Neutrophil (primary cell): ENCODE measurements around the gene CES4A.

Experiments
- H3K27ac ChIP-seq: fragments of 200-600 bp; sonication (generic); 2 replicates; pipeline ENCODE4 v1.5.1; 2016; ENCODE audit warnings: mild to moderate bottlenecking, moderate library complexity
- H3K27me3 ChIP-seq: fragments of 200-600 bp; sonication (generic); 2 replicates; pipeline ENCODE4 v1.6.0; 2016; ENCODE audit warnings: mild to moderate bottlenecking
- H3K36me3 ChIP-seq: fragments of 200-600 bp; sonication (generic); 2 replicates; pipeline ENCODE4 v1.5.1; 2017
- H3K4me1 ChIP-seq, 2 experiments: fragments of 200-600 bp in 1 of 2; sonication (generic) in 1 of 2; 1 replicate in 1 of 2; 2 replicates in 1 of 2; pipeline versions ENCODE4 v1.5.1 to v1.6.1; 2013 to 2016; ENCODE audit warnings: low read depth in 1 of 2, low read length in 1 of 2, mild to moderate bottlenecking in 1 of 2, moderate library complexity in 1 of 2; ENCODE audit not compliant: control insufficient read depth in 1 of 2, insufficient read depth in 1 of 2
- H3K4me3 ChIP-seq, 2 experiments: fragments of 200-600 bp in 1 of 2; sonication (generic) in 1 of 2; 1 replicate in 1 of 2; 2 replicates in 1 of 2; pipeline ENCODE4 v1.5.1; 2013 to 2016; ENCODE audit warnings: low read depth in 1 of 2, low read length in 1 of 2, mild to moderate bottlenecking in 1 of 2, moderate library complexity in 1 of 2
- H3K9me3 ChIP-seq: fragments of 200-600 bp; sonication (generic); 2 replicates; pipeline ENCODE4 v1.5.1; 2016
- CTCF ChIP-seq: fragments of 200-600 bp; sonication (generic); IDR thresholded peaks from 2 replicates; pipeline ENCODE4 v1.5.1; 2016; ENCODE audit warnings: antibody characterized with exemption

Gene CES4A

GRCh38 chr16:67022531-67023214 is 34.3 kb downstream of the CES4A start:
- no peak for TF ChIP-seq CTCF
- Histone ChIP-seq H3K4me3 (no peak overlapping the region), H3K36me3 (no peaks in the 10 kb centered on the region), H3K4me1 (no peaks in the 10 kb centered on the region), H3K9me3 (no peaks in the 10 kb centered on the region), H3K27me3 (no peaks in the 10 kb centered on the region), H3K27ac (no peak overlapping the region)

DNA sequence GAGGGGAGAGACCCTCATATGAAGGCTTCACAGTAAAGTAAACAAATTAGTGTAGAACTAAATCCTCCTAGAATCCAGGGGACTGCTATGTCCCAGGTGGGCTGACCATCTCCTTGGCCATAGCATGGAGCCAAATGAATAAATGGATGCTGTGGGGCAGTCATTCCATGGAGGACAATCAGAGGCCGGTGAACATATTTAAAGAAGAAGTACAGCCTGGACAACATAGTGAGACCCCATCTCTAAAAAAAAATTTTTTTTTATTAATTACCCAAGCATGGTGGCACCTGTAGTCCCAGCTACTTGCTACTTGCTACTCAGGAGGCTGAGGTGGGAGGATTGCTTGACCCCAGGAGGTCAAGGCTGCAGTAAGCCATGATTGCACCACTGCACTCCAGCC is 35.3 kb downstream of the CES4A start:
- Histone ChIP-seq H3K9me3 (no peaks in the 10 kb centered on the region), H3K4me3 (no peak overlapping the region), H3K27me3 (no peaks in the 10 kb centered on the region), H3K4me1 (peaks cover 6 to 7% of the 10 kb centered on the region in 2 experiments), H3K36me3 (no peaks in the 10 kb centered on the region), H3K27ac (no peak overlapping the region)
- no peak for TF ChIP-seq CTCF

- no peak overlapping the region for H3K27ac ChIP-seq
- no peak overlapping the region for H3K4me3 ChIP-seq
- no peak for TF ChIP-seq CTCF
- peaks cover 7% of the 10 kb centered on the region in 2 experiments for H3K4me1 ChIP-seq
- H3K36me3 ChIP-seq: no peaks in the 10 kb centered on the region
- H3K9me3 ChIP-seq: no peaks in the 10 kb centered on the region
- no peaks in the 10 kb centered on the region for H3K27me3 ChIP-seq
Observed at GRCh38 chr16:67024384-67025209, 36.2 kb downstream of the CES4A start.

GRCh38 chr16:67025210-67025550 is 36.8 kb downstream of the CES4A start:
- no peak for TF ChIP-seq CTCF
- Histone ChIP-seq H3K36me3 (no peaks in the 10 kb centered on the region), H3K4me1 (peaks cover 11% of the 10 kb centered on the region in 2 experiments), H3K27ac (no peak overlapping the region), H3K9me3 (no peaks in the 10 kb centered on the region), H3K4me3 (no peak overlapping the region), H3K27me3 (no peaks in the 10 kb centered on the region)

DNA sequence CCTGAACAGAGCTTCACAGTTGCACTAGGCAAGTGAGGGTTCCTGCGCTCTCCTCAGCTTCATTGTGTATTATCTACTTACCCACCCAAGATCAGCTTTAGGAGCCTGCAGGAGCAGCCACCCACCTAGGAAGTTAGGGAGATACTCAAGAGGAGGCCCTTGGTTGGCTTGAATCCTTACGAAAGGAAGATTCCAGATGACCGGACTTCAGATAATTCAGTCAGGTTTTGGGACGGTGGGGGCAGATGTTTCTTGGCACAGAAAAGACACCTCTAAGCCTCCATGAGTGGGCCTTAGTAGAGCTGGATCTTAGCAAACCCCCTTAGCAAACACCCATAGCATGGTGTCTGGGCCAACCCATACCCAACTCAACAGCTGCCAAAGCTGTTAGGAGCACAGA is 38.2 kb downstream of the CES4A start:
- H3K4me1 ChIP-seq: peaks cover 20 to 23% of the 10 kb centered on the region in 2 experiments
- H3K27me3 ChIP-seq: no peaks in the 10 kb centered on the region
- TF ChIP-seq CTCF: no peak
- peaks cover 5% of the 10 kb centered on the region for H3K36me3 ChIP-seq
- H3K9me3 ChIP-seq: no peaks in the 10 kb centered on the region
- no peak overlapping the region for H3K27ac ChIP-seq
- H3K4me3 ChIP-seq: no peak overlapping the region
